Immature natural killer cell (primary cell): ENCODE measurements around the gene ZSCAN9. TPM values are rescaled to one million over a fixed set of nuclear protein-coding genes. Genes with fewer than 3 reads are reported as not detected.

Experiments
- DNase-seq, 3 donors: peaks; one replicate each; pipeline ENCODE4 v3.0.0; 2022; ENCODE audit warnings: mixed read lengths in 1 of 3
- H3K27ac Mint-ChIP-seq, 6 donors: one replicate each; pipeline ENCODE4 v1.8.0; 2020; ENCODE audit warnings: mixed read lengths in 6 of 6, mild to moderate bottlenecking in 5 of 6, inconsistent platforms in 4 of 6, moderate library complexity in 3 of 6
- H3K27me3 Mint-ChIP-seq, 3 donors: one replicate each; pipeline ENCODE4 v1.8.0; 2020 to 2021; ENCODE audit warnings: low read depth in 3 of 3, mild to moderate bottlenecking in 3 of 3, mixed read lengths in 3 of 3, moderate library complexity in 3 of 3, inconsistent platforms in 1 of 3
- H3K36me3 Mint-ChIP-seq, 3 donors: one replicate each; pipeline ENCODE4 v1.8.0; 2020; ENCODE audit warnings: mixed read lengths in 3 of 3, inconsistent platforms in 2 of 3, mild to moderate bottlenecking in 2 of 3
- H3K4me1 Mint-ChIP-seq, 2 donors: one replicate each; pipeline ENCODE4 v1.8.0; 2020; ENCODE audit warnings: inconsistent platforms in 2 of 2, mild to moderate bottlenecking in 2 of 2, mixed read lengths in 2 of 2, moderate library complexity in 1 of 2
- H3K4me3 Mint-ChIP-seq, 5 donors: one replicate each; pipeline ENCODE4 v1.8.0; 2020; ENCODE audit warnings: mild to moderate bottlenecking in 5 of 5, mixed read lengths in 5 of 5, inconsistent platforms in 3 of 5, moderate library complexity in 3 of 5
- H3K9me3 Mint-ChIP-seq, 6 donors: one replicate each; pipeline ENCODE4 v1.8.0; 2020; ENCODE audit warnings: mild to moderate bottlenecking in 6 of 6, mixed read lengths in 6 of 6, inconsistent platforms in 4 of 6, moderate library complexity in 3 of 6
- polyA plus RNA-seq, 3 donors: library from polyadenylated mRNA; unstranded; fragments of 300-500 nt; fragmentation: Illumina TruSeq; gene quantifications; one replicate each; pipeline ENCODE4 v1.2.3, GENCODE V29; 2021

Gene ZSCAN9
- polyA plus RNA-seq, 3 donors from 2014 or later = 5.3 to 18.4 (median 8.1) TPM

- Mint-ChIP-seq H3K4me1 (no peaks in the 10 kb centered on the region), H3K4me3 (no peak overlapping the region), H3K36me3 (peaks cover 0 to 5% (median under 1%) of the 10 kb centered on the region in 3 donors), H3K27me3 (peaks cover 0 to 18% (median 0%) of the 10 kb centered on the region in 3 donors), H3K27ac (no peak overlapping the region), H3K9me3 (peaks cover 0 to 4% (median 0%) of the 10 kb centered on the region in 6 donors)
- no peak for DNase-seq
Observed at GRCh38 chr6:28264834-28265401, 39.8 kb downstream of the ZSCAN9 start.

- Mint-ChIP-seq H3K27me3 (peaks cover 0 to 11% (median 0%) of the 10 kb centered on the region in 3 donors), H3K4me1 (peaks cover 1 to 8% of the 10 kb centered on the region in 2 donors), H3K27ac (no peak overlapping the region), H3K4me3 (no peak overlapping the region), H3K9me3 (no peaks in the 10 kb centered on the region), H3K36me3 (no peaks in the 10 kb centered on the region)
- DNase-seq = no peak
Observed at GRCh38 chr6:28266563-28266961, 41.5 kb downstream of the ZSCAN9 start.

- peaks cover 1 to 8% of the 10 kb centered on the region in 2 donors for H3K4me1 Mint-ChIP-seq
- peaks cover 0 to 9% (median 0%) of the 10 kb centered on the region in 3 donors for H3K27me3 Mint-ChIP-seq
- H3K27ac Mint-ChIP-seq = no peak within 1 kb of the TSS
- no peaks in the 10 kb centered on the region for H3K9me3 Mint-ChIP-seq
- DNase-seq = peak; percentile 80 to 86 (median 85)
- no peak within 1 kb of the TSS for H3K4me3 Mint-ChIP-seq
- no peaks in the 10 kb centered on the region for H3K36me3 Mint-ChIP-seq
Observed at GRCh38 chr6:28266962-28267694, 42.1 kb downstream of the ZSCAN9 start, which contains the start of gene ZSCAN26. Gene ZSCAN26, plus strand, starts transcription at chr6:28267143. Its CDS starts 4,777 bp downstream, at chr6:28271920.

- no peak for DNase-seq
- Mint-ChIP-seq H3K27me3 (peaks cover 0 to 6% (median 1%) of the 10 kb centered on the region in 3 donors), H3K4me3 (no peak overlapping the region), H3K9me3 (no peaks in the 10 kb centered on the region), H3K27ac (no peak overlapping the region), H3K4me1 (peaks cover 1 to 8% of the 10 kb centered on the region in 2 donors), H3K36me3 (peaks cover 0 to 5% (median 4%) of the 10 kb centered on the region in 3 donors)
Observed at GRCh38 chr6:28267695-28268059, 42.6 kb downstream of the ZSCAN9 start.

GRCh38 chr6:28269492-28269891 lies 44.4 kb downstream of the ZSCAN9 start:
- Mint-ChIP-seq H3K4me3 (no peak overlapping the region), H3K36me3 (peaks cover 5 to 15% (median 12%) of the 10 kb centered on the region in 3 donors), H3K9me3 (no peaks in the 10 kb centered on the region), H3K27me3 (peaks cover 0 to 1% (median 0%) of the 10 kb centered on the region in 3 donors), H3K27ac (no peak overlapping the region), H3K4me1 (peaks cover 1 to 8% of the 10 kb centered on the region in 2 donors)
- DNase-seq = no peak

GRCh38 chr6:28274888-28275287 lies 49.8 kb downstream of the ZSCAN9 start:
- Mint-ChIP-seq H3K9me3 (no peaks in the 10 kb centered on the region), H3K27me3 (peaks cover 0 to 1% (median 0%) of the 10 kb centered on the region in 3 donors), H3K27ac (peak overlapping the region in 2 of 6 donors; percentile 7 to 34), H3K36me3 (peaks cover 28 to 38% (median 29%) of the 10 kb centered on the region in 3 donors), H3K4me1 (peaks cover 1 to 15% of the 10 kb centered on the region in 2 donors), H3K4me3 (no peak overlapping the region)
- DNase-seq = no peak

- peaks cover 23 to 41% (median 23%) of the 10 kb centered on the region in 3 donors for H3K36me3 Mint-ChIP-seq
- H3K4me1 Mint-ChIP-seq = peaks cover 7 to 18% of the 10 kb centered on the region in 2 donors
- peaks cover 0 to 6% (median 3%) of the 10 kb centered on the region in 3 donors for H3K27me3 Mint-ChIP-seq
- DNase-seq = no peak
- no peaks in the 10 kb centered on the region for H3K9me3 Mint-ChIP-seq
- no peak overlapping the region for H3K4me3 Mint-ChIP-seq
- no peak overlapping the region for H3K27ac Mint-ChIP-seq
Observed at GRCh38 chr6:28277746-28278145, 52.7 kb downstream of the ZSCAN9 start.

GRCh38 chr6:28280595-28281287 lies 55.7 kb downstream of the ZSCAN9 start:
- Mint-ChIP-seq H3K36me3 (peaks cover 7 to 29% (median 9%) of the 10 kb centered on the region in 3 donors), H3K27ac (no peak overlapping the region), H3K4me3 (peak overlapping the region; percentile 70 to 80 (median 79)), H3K4me1 (peaks cover 7 to 11% of the 10 kb centered on the region in 2 donors), H3K9me3 (no peaks in the 10 kb centered on the region), H3K27me3 (peaks cover 0 to 8% (median 7%) of the 10 kb centered on the region in 3 donors)
- DNase-seq = no peak

- peaks cover 7 to 11% of the 10 kb centered on the region in 2 donors for H3K4me1 Mint-ChIP-seq
- H3K9me3 Mint-ChIP-seq = no peaks in the 10 kb centered on the region
- DNase-seq = peak; percentile 22 to 34 (median 27)
- peaks cover 2 to 22% (median 2%) of the 10 kb centered on the region in 3 donors for H3K36me3 Mint-ChIP-seq
- no peak within 1 kb of the TSS for H3K27ac Mint-ChIP-seq
- H3K4me3 Mint-ChIP-seq = peak within 1 kb of the TSS; percentile 70 to 80 (median 79)
- H3K27me3 Mint-ChIP-seq = peaks cover 0 to 8% (median 7%) of the 10 kb centered on the region in 3 donors
Observed at GRCh38 chr6:28281288-28282064, 56.4 kb downstream of the ZSCAN9 start, which contains the start of gene PGBD1. Gene PGBD1, plus strand, starts transcription at chr6:28281572. Its CDS starts 2,242 bp downstream, at chr6:28283814.

GRCh38 chr6:28282926-28283325 lies 57.9 kb downstream of the ZSCAN9 start:
- H3K27ac Mint-ChIP-seq = no peak overlapping the region
- peaks cover 0 to 8% (median 7%) of the 10 kb centered on the region in 3 donors for H3K27me3 Mint-ChIP-seq

More at GRCh38 chr6:28282926-28283325, 57.9 kb downstream of the ZSCAN9 start:
- peaks cover 7 to 11% of the 10 kb centered on the region in 2 donors for H3K4me1 Mint-ChIP-seq
- no peak overlapping the region for H3K4me3 Mint-ChIP-seq
- DNase-seq = no peak
- H3K9me3 Mint-ChIP-seq = peaks cover 0 to 1% (median 0%) of the 10 kb centered on the region in 6 donors
- H3K36me3 Mint-ChIP-seq = peaks cover 8 to 15% (median 8%) of the 10 kb centered on the region in 3 donors
